Body of pancreas (tissue), 4 donors: Measurements from ENCODE around the gene LRG1. TPM values are rescaled to one million over a fixed set of nuclear protein-coding genes. Genes with fewer than 3 reads are reported as not detected.

Experiments
- ATAC-seq: fragments of 150-250 bp; one replicate; pipeline ENCODE4 v1.9.1; 2016
- DNase-seq, 4 donors: peaks; one replicate each; pipeline ENCODE4 v3.0.0-alpha.2; 2019
- H3K27ac ChIP-seq, 4 donors: fragments of 200-600 bp; sonication (generic); 1 replicate in 3 of 4; 2 replicates in 1 of 4; pipeline versions ENCODE4 v1.5.1 to v1.6.1; 2016 to 2019; ENCODE audit warnings: mild to moderate bottlenecking in 1 of 4, mixed read lengths in 1 of 4, moderate library complexity in 1 of 4
- H3K27me3 ChIP-seq, 2 donors: fragments of 200-600 bp; sonication (generic); one replicate each; pipeline ENCODE4 v1.6.0; 2016; ENCODE audit warnings: mild to moderate bottlenecking in 1 of 2
- H3K36me3 ChIP-seq, 2 donors: fragments of 200-600 bp; sonication (generic); replicated peaks in 1 of 2; 2 replicates each; pipeline ENCODE4 v1.5.1; 2016; ENCODE audit warnings: low read depth in 2 of 2; ENCODE audit not compliant: insufficient read depth in 1 of 2
- H3K4me1 ChIP-seq: fragments of 200-600 bp; sonication (generic); one replicate; pipeline ENCODE4 v1.6.0; 2016
- H3K4me3 ChIP-seq, 2 donors: fragments of 200-600 bp; sonication (generic); 1 replicate in 1 of 2; 2 replicates in 1 of 2; pipeline ENCODE4 v1.5.1; 2016 to 2019
- H3K9me3 ChIP-seq, 3 donors: fragments of 200-600 bp; sonication (generic); 1 replicate in 2 of 3; 2 replicates in 1 of 3; pipeline ENCODE4 v1.5.1; 2016
- CTCF ChIP-seq, 7 experiments: fragments of 450-650 bp in 4 of 7; fragments of 200-600 bp in 3 of 7; sonication (generic) in 3 of 7; IDR thresholded peaks; one replicate each; pipeline ENCODE4 v1.5.1; 2016 to 2019; ENCODE audit warnings: antibody characterized with exemption in 7 of 7
- POLR2A ChIP-seq, 3 donors: fragments of 450-650 bp; IDR thresholded peaks; one replicate each; pipeline ENCODE4 v1.6.1; 2016; ENCODE audit warnings: antibody characterized with exemption in 3 of 3, mild to moderate bottlenecking in 2 of 3
- WGBS, 2 donors: methylation state at CpG; one replicate each; pipeline ENCODE4 v1.1.5; 2017; 5-methylcytosine and 5-hydroxymethylcytosine counted together
- intact Hi-C: fragments of 100-400 bp; cut with DNase I; formaldehyde crosslinking; loops from one replicate; pipeline ENCODE4 v1.15.1; 2023
- total RNA-seq, 2 donors: library from RNA; depleted of rRNA; stranded (reverse); fragments of >200 nt; gene quantifications; one replicate each; pipeline ENCODE4 v1.1.0, GENCODE V29; 2016

Gene LRG1
- total RNA-seq, 2 donors from 2014 or later = 8.8 to 21.1 TPM

- Histone ChIP-seq H3K36me3 (peaks cover 9 to 12% of the 10 kb centered on the region in 2 donors), H3K4me1 (no peaks in the 10 kb centered on the region), H3K27ac (no peak overlapping the region), H3K27me3 (no peaks in the 10 kb centered on the region), H3K9me3 (no peaks in the 10 kb centered on the region), H3K4me3 (no peak overlapping the region)
- intact Hi-C loops = no loop called here
- ATAC-seq (no peak), DNase-seq (no peak)
- 95 to 98% methylated on average over 50 to 61 of the region's 61 CpGs for WGBS, 2 donors
- TF ChIP-seq POLR2A (IDR thresholded peaks at IDR 0.05) (no peak), CTCF (IDR thresholded peaks at IDR 0.05) (no peak)
Measured at GRCh38 chr19:4493929-4494690, 45.7 kb downstream of the LRG1 start.

GRCh38 chr19:4493104-4493928, 46.5 kb downstream of the LRG1 start:
- H3K27ac ChIP-seq = no peak overlapping the region
- peaks cover 9 to 12% of the 10 kb centered on the region in 2 donors for H3K36me3 ChIP-seq
- TF ChIP-seq CTCF (IDR thresholded peaks at IDR 0.05) (no peak), POLR2A (IDR thresholded peaks at IDR 0.05) (no peak)
- WGBS, 2 donors = 87 to 95% methylated on average over 21 to 41 of the region's 41 CpGs
- H3K4me3 ChIP-seq = no peak overlapping the region
- ATAC-seq = no peak
- no peaks in the 10 kb centered on the region for H3K27me3 ChIP-seq
- no peaks in the 10 kb centered on the region for H3K4me1 ChIP-seq
- H3K9me3 ChIP-seq = no peaks in the 10 kb centered on the region
- intact Hi-C loops = no loop called here
- no peak for DNase-seq

- intact Hi-C loops = no loop called here
- no peak overlapping the region for H3K27ac ChIP-seq
- WGBS, 2 donors = 84 to 100% methylated on average over 1 to 3 of the region's 3 CpGs
- H3K36me3 ChIP-seq = peaks cover 9 to 10% of the 10 kb centered on the region in 2 donors
- no peaks in the 10 kb centered on the region for H3K4me1 ChIP-seq
- no peak overlapping the region for H3K4me3 ChIP-seq
- H3K9me3 ChIP-seq = no peaks in the 10 kb centered on the region
- H3K27me3 ChIP-seq = no peaks in the 10 kb centered on the region
- TF ChIP-seq CTCF (IDR thresholded peaks at IDR 0.05) (no peak), POLR2A (IDR thresholded peaks at IDR 0.05) (no peak)
- no peak for DNase-seq
- no peak for ATAC-seq
Measured at GRCh38 chr19:4492337-4493103, 47.3 kb downstream of the LRG1 start.

- Histone ChIP-seq H3K4me3 (no peak overlapping the region), H3K27ac (no peak overlapping the region), H3K9me3 (no peaks in the 10 kb centered on the region), H3K4me1 (no peaks in the 10 kb centered on the region), H3K36me3 (peaks cover 9 to 10% of the 10 kb centered on the region in 2 donors), H3K27me3 (no peaks in the 10 kb centered on the region)
- TF ChIP-seq CTCF (IDR thresholded peaks at IDR 0.05) = no peak
- TF ChIP-seq POLR2A (IDR thresholded peaks at IDR 0.05) = no peak
- intact Hi-C loops = no loop called here
- 90 to 98% methylated on average over 12 to 21 of the region's 21 CpGs for WGBS, 2 donors
- DNase-seq (no peak), ATAC-seq (no peak)
Measured at GRCh38 chr19:4491446-4491845, 48.4 kb downstream of the LRG1 start.
